Type B pancreatic cell (in vitro differentiated cells): ENCODE measurements around the gene FCER1A. TPM values are rescaled to one million over a fixed set of nuclear protein-coding genes. Genes with fewer than 3 reads are reported as not detected.

Experiments
- DNase-seq: peaks from one replicate; pipeline ENCODE4 v3.0.0; 2021; ENCODE audit warnings: mixed read lengths; ENCODE audit not compliant: unreplicated experiment; ENCODE audit errors: extremely low spot score
- H3K27ac Mint-ChIP-seq: 2 replicates; pipeline ENCODE4 v1.8.0; 2021; ENCODE audit warnings: mild to moderate bottlenecking, mixed read lengths
- H3K27me3 Mint-ChIP-seq: 2 replicates; pipeline ENCODE4 v1.8.0; 2021; ENCODE audit warnings: mixed read lengths
- H3K36me3 Mint-ChIP-seq: 2 replicates; pipeline ENCODE4 v1.8.0; 2021; ENCODE audit warnings: mixed read lengths
- H3K4me1 Mint-ChIP-seq: one replicate; pipeline ENCODE4 v1.8.0; 2021; ENCODE audit warnings: mixed read lengths; ENCODE audit not compliant: unreplicated experiment
- H3K4me3 Mint-ChIP-seq: 2 replicates; pipeline ENCODE4 v1.8.0; 2021; ENCODE audit warnings: mild to moderate bottlenecking, mixed read lengths
- H3K9me3 Mint-ChIP-seq: 2 replicates; pipeline ENCODE4 v1.8.0; 2021; ENCODE audit warnings: mixed read lengths
- CTCF ChIP-seq: fragments of 200-600 bp; sonication (generic); conservative IDR thresholded peaks from 2 replicates; pipeline ENCODE4 v1.5.0; 2021; ENCODE audit warnings: antibody characterized with exemption, mild to moderate bottlenecking
- total RNA-seq: library from RNA; stranded (reverse); gene quantifications from 2 replicates; pipeline ENCODE4 v1.2.1, GENCODE V29; 2021; ENCODE audit warnings: low replicate concordance

FCER1A gene
- total RNA-seq, 1 donor from 2014 or later = not detected

GRCh38 chr1:159318784-159319551, 16.8 kb downstream of the FCER1A start:
- Mint-ChIP-seq H3K9me3 (no peaks in the 10 kb centered on the region), H3K36me3 (no peaks in the 10 kb centered on the region), H3K4me3 (no peak overlapping the region), H3K27me3 (no peaks in the 10 kb centered on the region), H3K4me1 (no peaks in the 10 kb centered on the region), H3K27ac (no peak overlapping the region)
- no peak for DNase-seq
- TF ChIP-seq CTCF = no peak

GRCh38 chr1:159334797-159335196, 32.7 kb downstream of the FCER1A start:
- no peak overlapping the region for H3K4me3 Mint-ChIP-seq
- H3K27ac Mint-ChIP-seq = no peak overlapping the region
- no peaks in the 10 kb centered on the region for H3K4me1 Mint-ChIP-seq
- no peaks in the 10 kb centered on the region for H3K36me3 Mint-ChIP-seq
- no peak for DNase-seq
- no peaks in the 10 kb centered on the region for H3K9me3 Mint-ChIP-seq
- TF ChIP-seq CTCF = no peak
- no peaks in the 10 kb centered on the region for H3K27me3 Mint-ChIP-seq

- H3K36me3 Mint-ChIP-seq = no peaks in the 10 kb centered on the region
- no peaks in the 10 kb centered on the region for H3K4me1 Mint-ChIP-seq
- no peaks in the 10 kb centered on the region for H3K27me3 Mint-ChIP-seq
- no peak overlapping the region for H3K27ac Mint-ChIP-seq
- H3K9me3 Mint-ChIP-seq = no peaks in the 10 kb centered on the region
- no peak for DNase-seq
- TF ChIP-seq CTCF = no peak
- H3K4me3 Mint-ChIP-seq = no peak overlapping the region
Measured at GRCh38 chr1:159338018-159338417, 35.9 kb downstream of the FCER1A start.

- Mint-ChIP-seq H3K36me3 (no peaks in the 10 kb centered on the region), H3K4me1 (no peaks in the 10 kb centered on the region), H3K4me3 (no peak overlapping the region), H3K9me3 (no peaks in the 10 kb centered on the region), H3K27ac (no peak overlapping the region), H3K27me3 (no peaks in the 10 kb centered on the region)
- TF ChIP-seq CTCF = no peak
- no peak for DNase-seq
Measured at GRCh38 chr1:159339536-159339935, 37.4 kb downstream of the FCER1A start.

- no peak for DNase-seq
- no peaks in the 10 kb centered on the region for H3K4me1 Mint-ChIP-seq
- no peaks in the 10 kb centered on the region for H3K27me3 Mint-ChIP-seq
- no peaks in the 10 kb centered on the region for H3K36me3 Mint-ChIP-seq
- no peaks in the 10 kb centered on the region for H3K9me3 Mint-ChIP-seq
- H3K27ac Mint-ChIP-seq = no peak overlapping the region
- no peak overlapping the region for H3K4me3 Mint-ChIP-seq
- no peak for TF ChIP-seq CTCF
Measured at GRCh38 chr1:159341736-159342135, 39.6 kb downstream of the FCER1A start.
